Astrocyte (in vitro differentiated cells and primary cell): ENCODE measurements around the gene RAB3IL1. TPM values are rescaled to one million over a fixed set of nuclear protein-coding genes. Genes with fewer than 3 reads are reported as not detected.

Experiments used
- DNase-seq: peaks from one replicate; pipeline ENCODE4 v3.0.0-alpha.2; 2010; ENCODE audit warnings: low read depth
- FAIRE-seq: peaks from 2 replicates; lab custom pipeline; 2011; peaks lifted over from hg19 to GRCh38; lab: Jason Lieb, UNC
- H2AFZ ChIP-seq: 2 replicates; pipeline ENCODE4 v1.6.0; 2012; ENCODE audit warnings: low read depth, low read length, inconsistent platforms
- H3K27ac ChIP-seq: 2 replicates; pipeline ENCODE4 v1.5.1; 2011; ENCODE audit warnings: low read depth, low read length, inconsistent platforms
- H3K27me3 ChIP-seq: 2 replicates; pipeline ENCODE4 v1.6.0; 2011; ENCODE audit warnings: low read length, inconsistent platforms; ENCODE audit not compliant: insufficient read depth
- H3K36me3 ChIP-seq: 2 replicates; pipeline ENCODE4 v1.5.1; 2011; ENCODE audit warnings: low read length, inconsistent platforms; ENCODE audit not compliant: insufficient read depth
- H3K4me1 ChIP-seq: 2 replicates; pipeline ENCODE4 v1.5.1; 2011; ENCODE audit warnings: low read length, inconsistent platforms; ENCODE audit not compliant: insufficient read depth
- H3K4me2 ChIP-seq: 2 replicates; pipeline ENCODE4 v1.6.0; 2012; ENCODE audit warnings: low read length, inconsistent platforms
- H3K4me3 ChIP-seq: 2 replicates; pipeline ENCODE4 v1.5.1; 2011; ENCODE audit warnings: low read depth, mild to moderate bottlenecking, low read length, inconsistent platforms; ENCODE audit not compliant: insufficient read depth
- H3K79me2 ChIP-seq: 2 replicates; pipeline ENCODE4 v1.6.0; 2012; ENCODE audit warnings: mild to moderate bottlenecking, low read length, inconsistent platforms; ENCODE audit not compliant: insufficient read depth
- H3K9ac ChIP-seq: 2 replicates; pipeline ENCODE4 v1.6.0; 2012; ENCODE audit warnings: mild to moderate bottlenecking, low read length, inconsistent platforms
- H3K9me3 ChIP-seq: 2 replicates; pipeline ENCODE4 v1.5.1; 2012; ENCODE audit warnings: low read depth, mild to moderate bottlenecking, low read length, inconsistent platforms; ENCODE audit not compliant: insufficient read depth
- H4K20me1 ChIP-seq: 2 replicates; pipeline ENCODE4 v1.6.0; 2012; ENCODE audit warnings: low read length, inconsistent platforms; ENCODE audit not compliant: insufficient read depth
- H3K27ac Mint-ChIP-seq: one replicate; pipeline ENCODE4 v1.8.0; 2021; ENCODE audit warnings: mild to moderate bottlenecking, mixed read lengths; ENCODE audit not compliant: unreplicated experiment
- H3K27me3 Mint-ChIP-seq: one replicate; pipeline ENCODE4 v1.8.0; 2021; ENCODE audit warnings: low read depth, mixed read lengths; ENCODE audit not compliant: unreplicated experiment
- H3K36me3 Mint-ChIP-seq: one replicate; pipeline ENCODE4 v1.8.0; 2021; ENCODE audit warnings: low read depth, mixed read lengths; ENCODE audit not compliant: unreplicated experiment
- H3K4me1 Mint-ChIP-seq: one replicate; pipeline ENCODE4 v1.8.0; 2021; ENCODE audit warnings: low read depth, mixed read lengths; ENCODE audit not compliant: unreplicated experiment
- H3K4me3 Mint-ChIP-seq: one replicate; pipeline ENCODE4 v1.8.0; 2021; ENCODE audit warnings: mild to moderate bottlenecking, moderate library complexity, mixed read lengths; ENCODE audit not compliant: unreplicated experiment
- H3K9me3 Mint-ChIP-seq: one replicate; pipeline ENCODE4 v1.8.0; 2021; ENCODE audit warnings: mild to moderate bottlenecking, mixed read lengths; ENCODE audit not compliant: unreplicated experiment
- EZH2 ChIP-seq: IDR thresholded peaks from 2 replicates; pipeline ENCODE4 v1.6.1; 2012; ENCODE audit warnings: mild to moderate bottlenecking, low read length, inconsistent platforms; ENCODE audit not compliant: insufficient read depth
- total RNA-seq: library from RNA; stranded (reverse); gene quantifications from 2 replicates; pipeline ENCODE4 v1.2.1, GENCODE V29; 2021
- TF ChIP-seq, protein P1 (sequence below): IDR thresholded peaks from 2 replicates; pipeline ENCODE4 v1.5.1; 2011; ENCODE audit warnings: low read depth, mild to moderate bottlenecking, inconsistent platforms, low read length, moderate library complexity; ENCODE audit not compliant: insufficient read depth

RAB3IL1 gene
- total RNA-seq, 1 donor from 2014 or later: 0.91 TPM

DNA sequence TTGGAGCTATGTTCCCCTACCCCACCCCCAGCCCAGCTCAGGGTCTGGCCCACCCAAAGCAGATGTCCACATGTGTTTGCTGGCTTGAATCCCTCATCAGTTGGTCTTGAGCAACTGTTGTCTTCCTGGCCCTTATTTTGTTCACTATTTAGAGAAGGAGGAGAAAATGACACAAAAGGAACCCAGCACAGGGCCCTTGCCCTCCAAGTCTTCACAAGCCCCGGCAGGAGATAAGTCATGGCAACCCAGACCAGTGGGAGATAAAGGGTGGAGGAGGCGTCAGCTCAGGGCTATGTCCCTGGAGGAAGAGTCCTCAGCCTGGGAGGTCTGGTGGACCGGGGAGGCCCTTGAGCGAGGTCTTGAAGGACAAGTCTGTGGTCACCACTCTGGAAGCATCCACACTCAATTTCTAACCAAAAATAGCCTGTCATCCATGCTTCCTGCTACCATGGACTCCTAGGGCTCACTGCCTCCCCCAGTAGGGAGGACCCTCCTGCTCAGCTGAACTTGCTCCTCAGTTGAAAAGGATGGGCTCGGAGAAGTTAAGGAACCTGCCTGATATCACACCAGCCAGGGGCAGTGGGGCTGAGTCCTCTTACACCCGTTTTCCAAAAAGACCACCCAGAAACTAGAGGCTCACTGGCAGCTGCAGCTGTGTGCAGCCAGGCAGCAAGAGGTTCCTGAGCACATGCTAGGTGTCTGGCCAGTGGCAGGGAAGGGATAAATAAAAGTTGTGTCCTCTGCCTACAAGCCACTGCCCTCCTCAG lies 1.8 kb upstream of the RAB3IL1 start:
- Histone ChIP-seq H3K79me2 (no peaks in the 10 kb centered on the region), H2AFZ (no peak overlapping the region), H3K36me3 (no peaks in the 10 kb centered on the region), H3K9ac (no peak overlapping the region), H3K9me3 (no peaks in the 10 kb centered on the region), H3K27me3 (peaks cover 27% of the 10 kb centered on the region), H3K4me2 (no peak overlapping the region), H3K4me1 (peaks cover 16% of the 10 kb centered on the region), H3K27ac (no peak overlapping the region), H3K4me3 (no peak overlapping the region), H4K20me1 (no peaks in the 10 kb centered on the region)
- no peak for FAIRE-seq
- TF ChIP-seq, protein P1, sequence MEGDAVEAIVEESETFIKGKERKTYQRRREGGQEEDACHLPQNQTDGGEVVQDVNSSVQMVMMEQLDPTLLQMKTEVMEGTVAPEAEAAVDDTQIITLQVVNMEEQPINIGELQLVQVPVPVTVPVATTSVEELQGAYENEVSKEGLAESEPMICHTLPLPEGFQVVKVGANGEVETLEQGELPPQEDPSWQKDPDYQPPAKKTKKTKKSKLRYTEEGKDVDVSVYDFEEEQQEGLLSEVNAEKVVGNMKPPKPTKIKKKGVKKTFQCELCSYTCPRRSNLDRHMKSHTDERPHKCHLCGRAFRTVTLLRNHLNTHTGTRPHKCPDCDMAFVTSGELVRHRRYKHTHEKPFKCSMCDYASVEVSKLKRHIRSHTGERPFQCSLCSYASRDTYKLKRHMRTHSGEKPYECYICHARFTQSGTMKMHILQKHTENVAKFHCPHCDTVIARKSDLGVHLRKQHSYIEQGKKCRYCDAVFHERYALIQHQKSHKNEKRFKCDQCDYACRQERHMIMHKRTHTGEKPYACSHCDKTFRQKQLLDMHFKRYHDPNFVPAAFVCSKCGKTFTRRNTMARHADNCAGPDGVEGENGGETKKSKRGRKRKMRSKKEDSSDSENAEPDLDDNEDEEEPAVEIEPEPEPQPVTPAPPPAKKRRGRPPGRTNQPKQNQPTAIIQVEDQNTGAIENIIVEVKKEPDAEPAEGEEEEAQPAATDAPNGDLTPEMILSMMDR: no peak
- no peak for TF ChIP-seq EZH2
- H3K4me1 Mint-ChIP-seq: peaks cover 13% of the 10 kb centered on the region
- H3K9me3 Mint-ChIP-seq: no peaks in the 10 kb centered on the region
- H3K4me3 Mint-ChIP-seq: peak overlapping the region; percentile 82
- H3K36me3 Mint-ChIP-seq: no peaks in the 10 kb centered on the region
- no peak for DNase-seq
- no peak overlapping the region for H3K27ac Mint-ChIP-seq
- peaks cover 43% of the 10 kb centered on the region for H3K27me3 Mint-ChIP-seq

DNA sequence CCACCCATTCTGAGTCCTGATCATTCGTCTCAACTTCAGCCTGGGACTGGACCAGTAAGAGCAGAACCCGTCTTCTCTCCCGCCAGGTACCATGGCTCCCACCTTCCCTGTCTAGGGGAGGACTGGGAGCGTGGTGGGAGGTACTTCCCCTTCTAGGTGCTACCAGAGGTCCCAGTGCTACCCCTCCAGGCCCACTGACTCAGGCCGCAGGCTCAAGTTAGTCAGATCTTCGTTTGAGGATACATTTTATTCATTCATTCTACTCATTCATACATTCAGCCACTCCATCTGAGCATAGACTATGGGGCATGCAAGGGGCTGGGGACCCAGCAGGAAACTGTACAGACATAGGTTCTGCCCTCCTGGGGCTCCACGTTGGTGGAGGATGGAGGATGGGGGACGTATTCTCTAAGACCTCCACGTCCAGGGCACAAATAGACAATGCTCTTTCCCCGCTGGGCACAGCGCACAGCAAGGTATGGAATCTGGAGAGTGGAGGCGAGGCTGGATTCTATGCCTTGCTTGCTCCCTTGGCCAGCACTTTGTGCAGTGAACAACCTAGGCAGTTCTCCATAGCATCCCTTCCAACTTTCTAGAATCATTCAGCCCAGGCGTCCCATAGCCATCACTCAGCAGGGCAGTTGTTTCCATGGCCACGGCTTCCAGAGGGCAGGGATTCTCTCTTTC lies 1.0 kb upstream of the RAB3IL1 start:
- H3K27me3 Mint-ChIP-seq: peaks cover 47% of the 10 kb centered on the region
- Histone ChIP-seq H3K9me3 (no peaks in the 10 kb centered on the region), H3K27me3 (peaks cover 27% of the 10 kb centered on the region), H3K9ac (no peak overlapping the region), H3K27ac (no peak overlapping the region), H3K4me1 (peaks cover 12% of the 10 kb centered on the region), H3K36me3 (no peaks in the 10 kb centered on the region), H4K20me1 (no peaks in the 10 kb centered on the region), H3K79me2 (no peaks in the 10 kb centered on the region), H3K4me2 (peak overlapping the region; percentile 90), H3K4me3 (no peak overlapping the region), H2AFZ (no peak overlapping the region)
- H3K36me3 Mint-ChIP-seq: no peaks in the 10 kb centered on the region
- TF ChIP-seq, protein P1: no peak
- no peak for TF ChIP-seq EZH2
- H3K27ac Mint-ChIP-seq: no peak overlapping the region
- peak overlapping the region; percentile 82 for H3K4me3 Mint-ChIP-seq
- peaks cover 11% of the 10 kb centered on the region for H3K4me1 Mint-ChIP-seq
- H3K9me3 Mint-ChIP-seq: no peaks in the 10 kb centered on the region
- DNase-seq (no peak), FAIRE-seq (no peak)
